Measurements from ENCODE around the gene VAT1.

VAT1 gene

GRCh38 chr17:43027091-43028032, 5.2 kb upstream of the VAT1 start:
- H2AFZ ChIP-seq (ENCODE audit: low read length, unreplicated experiment), result no peak overlapping the region
- no peaks in the 10 kb centered on the region for H3K4me1 ChIP-seq (ENCODE audit: control insufficient read depth, insufficient read depth, low read length, unreplicated experiment)
- H3K36me3 ChIP-seq (ENCODE audit: insufficient read depth, low read length), result no peaks in the 10 kb centered on the region
- H3K27ac ChIP-seq (ENCODE audit: low read depth, low read length), result no peak overlapping the region
- no peaks in the 10 kb centered on the region; the same call in 1 of the 2 replicates for H3K27me3 ChIP-seq (ENCODE audit: insufficient read depth, low read length)
- H3K79me2 ChIP-seq (ENCODE audit: control insufficient read depth, insufficient read depth, low read length, unreplicated experiment), result no peaks in the 10 kb centered on the region
- H3K4me3 ChIP-seq (ENCODE audit: low read depth, low read length), result no peak overlapping the region

DNA sequence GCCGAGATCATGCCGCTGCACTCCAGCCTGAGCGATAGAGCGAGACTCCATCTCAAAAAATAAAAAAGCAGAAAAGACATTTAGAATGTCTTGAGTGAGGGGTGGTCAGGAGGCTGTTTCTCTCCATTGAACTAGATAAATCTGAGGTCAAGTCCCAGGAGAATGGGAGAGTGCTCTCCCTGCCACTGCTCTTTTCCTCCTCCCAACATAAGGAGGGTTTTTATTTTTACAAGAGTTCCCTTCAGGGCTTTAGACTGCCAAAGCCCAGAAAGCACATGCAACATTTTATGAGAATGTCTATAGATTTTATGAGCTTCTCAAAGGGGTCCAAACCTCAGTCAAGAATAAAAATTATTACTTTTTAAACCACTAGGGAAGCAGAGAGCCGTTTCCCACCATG, 4.4 kb upstream of the VAT1 start:
- Histone ChIP-seq H3K27me3 (ENCODE audit: insufficient read depth, low read length) (no peaks in the 10 kb centered on the region; the same call in 1 of the 2 replicates), H3K4me1 (ENCODE audit: control insufficient read depth, insufficient read depth, low read length, unreplicated experiment) (no peaks in the 10 kb centered on the region), H3K79me2 (ENCODE audit: control insufficient read depth, insufficient read depth, low read length, unreplicated experiment) (peaks cover 3% of the 10 kb centered on the region), H2AFZ (ENCODE audit: low read length, unreplicated experiment) (no peak overlapping the region), H3K27ac (ENCODE audit: low read depth, low read length) (no peak overlapping the region), H3K36me3 (ENCODE audit: insufficient read depth, low read length) (no peaks in the 10 kb centered on the region), H3K4me3 (ENCODE audit: low read depth, low read length) (no peak overlapping the region)

DNA sequence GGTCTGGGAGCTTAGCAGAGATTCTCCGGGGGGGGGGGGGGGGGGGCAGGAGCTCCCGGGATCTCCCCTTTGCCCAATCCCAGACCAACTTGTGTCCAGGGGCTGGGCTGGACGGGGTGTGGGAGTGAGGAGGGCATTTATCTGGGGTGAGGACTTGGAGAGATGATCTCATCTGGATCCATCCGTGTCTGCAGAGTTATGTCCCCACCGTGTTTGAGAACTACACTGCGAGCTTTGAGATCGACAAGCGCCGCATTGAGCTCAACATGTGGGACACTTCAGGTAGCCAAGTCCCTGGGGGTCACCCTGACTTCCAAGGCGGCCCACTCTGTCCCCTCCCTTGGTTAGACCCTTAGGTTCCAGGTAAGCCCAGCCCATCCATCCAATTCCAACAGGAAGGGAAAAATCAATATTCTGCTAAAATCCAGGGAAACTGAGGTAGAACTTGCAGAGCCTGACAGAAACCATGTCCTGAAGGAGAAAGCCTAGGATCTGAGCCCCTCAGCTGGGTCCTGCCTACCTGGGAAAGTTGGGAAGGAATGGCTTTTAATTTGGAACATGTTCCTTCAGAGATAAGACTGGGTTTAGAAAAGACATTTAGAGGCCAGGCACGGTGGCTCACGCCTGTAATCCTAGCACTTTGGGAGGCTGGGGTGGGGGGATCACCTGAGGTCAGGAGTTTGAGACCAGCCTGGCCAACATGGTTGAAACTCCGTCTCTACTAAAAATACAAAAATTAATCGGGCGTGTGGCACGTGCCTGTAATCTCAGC, 3.8 kb upstream of the VAT1 start:
- H2AFZ ChIP-seq (ENCODE audit: low read length, unreplicated experiment), result no peak overlapping the region
- H3K27me3 ChIP-seq (ENCODE audit: insufficient read depth, low read length), result no peaks in the 10 kb centered on the region; the same call in 1 of the 2 replicates
- H3K79me2 ChIP-seq (ENCODE audit: control insufficient read depth, insufficient read depth, low read length, unreplicated experiment), result peaks cover 7% of the 10 kb centered on the region
- no peaks in the 10 kb centered on the region for H3K4me1 ChIP-seq (ENCODE audit: control insufficient read depth, insufficient read depth, low read length, unreplicated experiment)
- no peak overlapping the region for H3K27ac ChIP-seq (ENCODE audit: low read depth, low read length)
- H3K4me3 ChIP-seq (ENCODE audit: low read depth, low read length), result no peak overlapping the region
- H3K36me3 ChIP-seq (ENCODE audit: insufficient read depth, low read length), result no peaks in the 10 kb centered on the region

DNA sequence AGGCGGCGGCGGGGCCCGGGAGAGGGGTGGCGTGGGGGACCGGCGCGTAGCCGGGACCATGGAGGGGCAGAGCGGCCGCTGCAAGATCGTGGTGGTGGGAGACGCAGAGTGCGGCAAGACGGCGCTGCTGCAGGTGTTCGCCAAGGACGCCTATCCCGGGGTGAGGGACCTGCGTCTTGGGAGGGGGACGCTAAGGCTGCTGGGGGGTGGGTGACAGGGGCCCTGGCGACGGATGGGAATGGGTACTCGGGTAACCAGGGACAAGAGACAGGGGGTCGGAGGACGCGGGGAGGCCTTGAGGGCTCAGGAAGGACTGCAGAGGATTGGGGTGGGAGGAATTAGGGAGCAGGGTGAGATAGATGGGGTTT, 3.1 kb upstream of the VAT1 start:
- no peak overlapping the region for H3K27ac ChIP-seq (ENCODE audit: low read depth, low read length)
- peak overlapping the region; percentile 57; the same call in 1 of the 2 replicates for H3K4me3 ChIP-seq (ENCODE audit: low read depth, low read length)
- H2AFZ ChIP-seq (ENCODE audit: low read length, unreplicated experiment), result no peak overlapping the region
- H3K27me3 ChIP-seq (ENCODE audit: insufficient read depth, low read length), result no peaks in the 10 kb centered on the region; the same call in 1 of the 2 replicates
- H3K79me2 ChIP-seq (ENCODE audit: control insufficient read depth, insufficient read depth, low read length, unreplicated experiment), result peaks cover 12% of the 10 kb centered on the region
- H3K36me3 ChIP-seq (ENCODE audit: insufficient read depth, low read length), result no peaks in the 10 kb centered on the region
- peaks cover 3% of the 10 kb centered on the region for H3K4me1 ChIP-seq (ENCODE audit: control insufficient read depth, insufficient read depth, low read length, unreplicated experiment)

DNA sequence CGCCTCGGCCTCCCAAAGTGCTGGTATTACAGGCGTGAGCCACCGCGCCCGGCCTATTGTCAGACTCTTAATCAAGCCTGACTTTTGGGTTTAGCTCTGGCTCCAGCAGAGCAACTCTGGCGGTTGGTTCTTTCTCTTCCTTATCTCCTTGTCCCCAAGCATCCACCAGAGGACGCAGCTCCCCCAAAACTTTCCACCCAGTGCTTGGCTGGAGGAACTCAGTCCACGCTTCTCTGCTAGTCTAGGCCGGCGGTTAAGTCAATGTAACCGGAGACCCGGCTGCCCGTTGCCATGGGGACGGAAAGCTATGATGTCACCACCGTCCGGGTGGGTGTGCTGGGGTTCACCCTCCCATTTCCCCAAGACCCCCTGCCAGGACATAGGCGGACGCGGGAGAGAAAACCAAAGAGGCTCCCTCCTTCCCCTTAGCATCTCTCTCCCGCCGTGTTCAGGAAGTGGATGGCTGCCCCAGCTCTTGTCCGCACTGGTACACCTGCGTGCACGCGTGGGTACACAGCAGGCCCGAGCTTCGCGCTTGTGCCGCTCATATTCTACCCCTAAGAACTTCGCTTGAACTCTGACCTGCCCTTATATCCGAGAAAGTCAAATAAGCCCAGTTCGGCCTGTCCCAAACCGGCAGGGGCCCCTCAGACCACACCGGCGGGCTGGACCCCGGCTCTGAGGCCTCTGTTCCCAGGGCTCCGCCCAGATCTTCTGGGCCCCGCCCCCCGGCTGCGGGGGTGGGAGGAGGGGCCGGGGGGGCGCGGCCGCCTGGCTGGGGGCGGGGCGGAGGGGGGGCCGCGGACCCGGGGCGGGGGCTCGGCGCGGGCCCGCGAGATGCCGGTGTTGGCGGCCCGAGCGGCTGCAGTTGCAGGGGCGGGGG, 2.5 kb upstream of the VAT1 start, which contains the start of gene RND2:
TSS of gene RND2 (plus strand) at position 825 of the 883 bp plus-strand sequence. CDS start 117 bp downstream, outside the sequence.
- Histone ChIP-seq H3K4me1 (ENCODE audit: control insufficient read depth, insufficient read depth, low read length, unreplicated experiment) (peaks cover 9% of the 10 kb centered on the region), H3K36me3 (ENCODE audit: insufficient read depth, low read length) (peaks cover 4% of the 10 kb centered on the region; the same call in 1 of the 2 replicates), H2AFZ (ENCODE audit: low read length, unreplicated experiment) (peak within 1 kb of the TSS; percentile 84), H3K4me3 (ENCODE audit: low read depth, low read length) (peak within 1 kb of the TSS; percentile 72), H3K79me2 (ENCODE audit: control insufficient read depth, insufficient read depth, low read length, unreplicated experiment) (peaks cover 18% of the 10 kb centered on the region), H3K27me3 (ENCODE audit: insufficient read depth, low read length) (no peaks in the 10 kb centered on the region; the same call in 1 of the 2 replicates), H3K27ac (ENCODE audit: low read depth, low read length) (no peak within 1 kb of the TSS)

- peaks cover 17% of the 10 kb centered on the region; the same call in 1 of the 2 replicates for H3K36me3 ChIP-seq (ENCODE audit: insufficient read depth, low read length)
- H2AFZ ChIP-seq (ENCODE audit: low read length, unreplicated experiment), result peak overlapping the region; percentile 73
- H3K4me3 ChIP-seq (ENCODE audit: low read depth, low read length), result peak overlapping the region; percentile 98
- peaks cover 32% of the 10 kb centered on the region for H3K79me2 ChIP-seq (ENCODE audit: control insufficient read depth, insufficient read depth, low read length, unreplicated experiment)
- peak overlapping the region; percentile 85 for H3K27ac ChIP-seq (ENCODE audit: low read depth, low read length)
- no peaks in the 10 kb centered on the region; the same call in 1 of the 2 replicates for H3K27me3 ChIP-seq (ENCODE audit: insufficient read depth, low read length)
- peaks cover 23% of the 10 kb centered on the region for H3K4me1 ChIP-seq (ENCODE audit: control insufficient read depth, insufficient read depth, low read length, unreplicated experiment)
These were observed 1.1 kb downstream of the VAT1 start for GRCh38 chr17:43020789-43021740.

GRCh38 chr17:43020030-43020621, 2.1 kb downstream of the VAT1 start:
- Histone ChIP-seq H3K79me2 (ENCODE audit: control insufficient read depth, insufficient read depth, low read length, unreplicated experiment) (peaks cover 32% of the 10 kb centered on the region), H2AFZ (ENCODE audit: low read length, unreplicated experiment) (no peak overlapping the region), H3K27ac (ENCODE audit: low read depth, low read length) (peak overlapping the region; percentile 85), H3K36me3 (ENCODE audit: insufficient read depth, low read length) (peaks cover 17% of the 10 kb centered on the region; the same call in 1 of the 2 replicates), H3K4me3 (ENCODE audit: low read depth, low read length) (peak overlapping the region; percentile 98), H3K4me1 (ENCODE audit: control insufficient read depth, insufficient read depth, low read length, unreplicated experiment) (peaks cover 32% of the 10 kb centered on the region), H3K27me3 (ENCODE audit: insufficient read depth, low read length) (no peaks in the 10 kb centered on the region)

DNA sequence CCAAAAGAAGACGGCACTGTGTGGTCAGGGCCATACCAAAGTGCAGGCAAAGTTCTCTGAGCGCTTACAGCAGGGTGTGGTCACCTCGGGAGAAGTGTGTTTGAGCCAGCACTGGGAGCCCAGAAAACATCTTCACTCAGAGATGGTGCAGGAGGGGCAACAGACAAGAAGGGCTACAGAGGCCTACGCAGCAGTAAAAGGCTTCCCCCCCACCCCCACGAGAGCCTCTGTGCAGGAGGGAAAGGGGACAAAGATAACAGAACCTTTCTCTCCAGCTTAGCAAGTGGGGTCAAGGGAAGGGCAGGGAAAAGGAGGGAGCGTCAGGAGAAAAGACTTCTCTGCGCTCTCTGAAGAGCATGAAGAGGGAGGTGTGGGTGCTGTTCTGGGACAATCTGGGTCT, 2.8 kb downstream of the VAT1 start:
- Histone ChIP-seq H3K4me3 (ENCODE audit: low read depth, low read length) (peak overlapping the region; percentile 98), H3K79me2 (ENCODE audit: control insufficient read depth, insufficient read depth, low read length, unreplicated experiment) (peaks cover 32% of the 10 kb centered on the region), H3K4me1 (ENCODE audit: control insufficient read depth, insufficient read depth, low read length, unreplicated experiment) (peaks cover 34% of the 10 kb centered on the region), H3K27ac (ENCODE audit: low read depth, low read length) (peak overlapping the region; percentile 85; the same call in 1 of the 2 replicates), H3K27me3 (ENCODE audit: insufficient read depth, low read length) (no peaks in the 10 kb centered on the region), H3K36me3 (ENCODE audit: insufficient read depth, low read length) (peaks cover 17% of the 10 kb centered on the region; the same call in 1 of the 2 replicates), H2AFZ (ENCODE audit: low read length, unreplicated experiment) (no peak overlapping the region)

DNA sequence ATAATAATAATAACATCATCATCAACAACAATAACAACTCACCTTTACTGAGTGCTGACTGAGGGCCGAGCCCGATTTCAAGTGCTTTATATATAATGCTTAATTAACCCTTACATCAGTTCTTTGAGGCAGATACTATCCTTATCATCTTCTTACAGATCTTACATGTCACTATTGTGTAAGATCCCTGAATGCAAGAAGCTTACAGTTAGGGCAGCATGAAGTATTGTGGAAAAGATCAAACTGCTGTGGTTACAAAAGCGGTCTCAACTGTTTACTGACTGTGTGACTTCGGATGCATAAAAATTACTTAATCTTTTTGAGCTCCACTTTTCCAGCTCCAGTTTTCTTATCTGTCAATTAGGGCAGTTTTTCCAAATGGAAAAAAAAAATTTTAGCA, 3.3 kb downstream of the VAT1 start:
- Histone ChIP-seq H3K4me3 (ENCODE audit: low read depth, low read length) (peak overlapping the region; percentile 17; the same call in 1 of the 2 replicates), H3K79me2 (ENCODE audit: control insufficient read depth, insufficient read depth, low read length, unreplicated experiment) (peaks cover 32% of the 10 kb centered on the region), H3K36me3 (ENCODE audit: insufficient read depth, low read length) (peaks cover 17% of the 10 kb centered on the region; the same call in 1 of the 2 replicates), H3K27me3 (ENCODE audit: insufficient read depth, low read length) (no peaks in the 10 kb centered on the region), H2AFZ (ENCODE audit: low read length, unreplicated experiment) (no peak overlapping the region), H3K4me1 (ENCODE audit: control insufficient read depth, insufficient read depth, low read length, unreplicated experiment) (peaks cover 37% of the 10 kb centered on the region), H3K27ac (ENCODE audit: low read depth, low read length) (peak overlapping the region; percentile 25; the same call in 1 of the 2 replicates)
